ENCODE results near the gene TST. TPM values are rescaled to one million over a fixed set of nuclear protein-coding genes. Genes with fewer than 3 reads are reported as not detected.

The TST gene
- polyA plus RNA-seq, 1 of the 3 experiments (the other 2 are of a cell fraction) = 49.4 TPM

GRCh38 chr22:37043828-37044538 lies 24.7 kb upstream of the TST start:
- CTCF ChIA-PET = interaction anchor here (0.8 to 3.2 kb wide), 9 partner anchors 8 to 262 kb away, joined by 3 to 11 read pairs (median 3); partner anchors contain the start of gene KCTD17
- H3K4me2 ChIP-seq = no peak overlapping the region
- WGBS (ENCODE audit: low lambda C conversion rate) = 75% methylated on average over 10 of the region's 17 CpGs

More at GRCh38 chr22:37043828-37044538, 24.7 kb upstream of the TST start:
- no peaks in the 10 kb centered on the region for H3K9me3 ChIP-seq
- DNase-seq = peak; percentile 70
- no peaks in the 10 kb centered on the region for H3K79me2 ChIP-seq (ENCODE audit: insufficient read depth)
- no peak overlapping the region for H3K4me3 ChIP-seq (ENCODE audit: low read depth in 2 of 2, low read length in 1 of 2)
- no peaks in the 10 kb centered on the region for H4K20me1 ChIP-seq (ENCODE audit: insufficient read depth)
- peaks cover 8% of the 10 kb centered on the region for H3F3A ChIP-seq (replicated peaks; ENCODE audit: insufficient read depth)
- no peaks in the 10 kb centered on the region for H3K36me3 ChIP-seq (replicated peaks in 1 of 2; ENCODE audit: control insufficient read depth in 1 of 2, insufficient read depth in 2 of 2, low read length in 1 of 2)
- TF ChIP-seq ELF1 (IDR thresholded peaks at IDR 0.05) (no peak), SMC3 (IDR thresholded peaks at IDR 0.05; ENCODE audit: low read depth, low read length) (peak; percentile 15; the same call in 1 of the 2 replicates), CTCF (IDR thresholded peaks at IDR 0.05) (peak; percentile 46), RAD21 (IDR thresholded peaks at IDR 0.05; ENCODE audit: low read length) (no peak)
- TF ChIP-seq, protein P1, sequence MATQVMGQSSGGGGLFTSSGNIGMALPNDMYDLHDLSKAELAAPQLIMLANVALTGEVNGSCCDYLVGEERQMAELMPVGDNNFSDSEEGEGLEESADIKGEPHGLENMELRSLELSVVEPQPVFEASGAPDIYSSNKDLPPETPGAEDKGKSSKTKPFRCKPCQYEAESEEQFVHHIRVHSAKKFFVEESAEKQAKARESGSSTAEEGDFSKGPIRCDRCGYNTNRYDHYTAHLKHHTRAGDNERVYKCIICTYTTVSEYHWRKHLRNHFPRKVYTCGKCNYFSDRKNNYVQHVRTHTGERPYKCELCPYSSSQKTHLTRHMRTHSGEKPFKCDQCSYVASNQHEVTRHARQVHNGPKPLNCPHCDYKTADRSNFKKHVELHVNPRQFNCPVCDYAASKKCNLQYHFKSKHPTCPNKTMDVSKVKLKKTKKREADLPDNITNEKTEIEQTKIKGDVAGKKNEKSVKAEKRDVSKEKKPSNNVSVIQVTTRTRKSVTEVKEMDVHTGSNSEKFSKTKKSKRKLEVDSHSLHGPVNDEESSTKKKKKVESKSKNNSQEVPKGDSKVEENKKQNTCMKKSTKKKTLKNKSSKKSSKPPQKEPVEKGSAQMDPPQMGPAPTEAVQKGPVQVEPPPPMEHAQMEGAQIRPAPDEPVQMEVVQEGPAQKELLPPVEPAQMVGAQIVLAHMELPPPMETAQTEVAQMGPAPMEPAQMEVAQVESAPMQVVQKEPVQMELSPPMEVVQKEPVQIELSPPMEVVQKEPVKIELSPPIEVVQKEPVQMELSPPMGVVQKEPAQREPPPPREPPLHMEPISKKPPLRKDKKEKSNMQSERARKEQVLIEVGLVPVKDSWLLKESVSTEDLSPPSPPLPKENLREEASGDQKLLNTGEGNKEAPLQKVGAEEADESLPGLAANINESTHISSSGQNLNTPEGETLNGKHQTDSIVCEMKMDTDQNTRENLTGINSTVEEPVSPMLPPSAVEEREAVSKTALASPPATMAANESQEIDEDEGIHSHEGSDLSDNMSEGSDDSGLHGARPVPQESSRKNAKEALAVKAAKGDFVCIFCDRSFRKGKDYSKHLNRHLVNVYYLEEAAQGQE (IDR thresholded peaks at IDR 0.05; ENCODE audit: low read depth, low read length) = 0 out of 2 replicates have a peak, but pooled peaks have one; percentile 24
- H3K27me3 ChIP-seq (ENCODE audit: insufficient read depth) = no peaks in the 10 kb centered on the region
- POLR2A ChIA-PET = no interaction called here
- no peak overlapping the region for H3K9ac ChIP-seq
- no peaks in the 10 kb centered on the region for H3K9me2 ChIP-seq
- no peak overlapping the region for H3K27ac ChIP-seq (ENCODE audit: low read depth in 2 of 2, low read length in 1 of 2)
- peaks cover 0 to 14% of the 10 kb centered on the region in 2 experiments; a peak in 1 of 4 replicates for H3K4me1 ChIP-seq (ENCODE audit: control insufficient read depth in 1 of 2, insufficient read depth in 2 of 2, low read depth in 1 of 2, low read length in 1 of 2)
- H2AFZ ChIP-seq (ENCODE audit: low read depth) = no peak overlapping the region

Data from SK-N-SH (cell line).